NOMO-1 treated with DMSO at 0.1 percent for 48 hours (cell line): ENCODE measurements around the gene TTLL9.

Experiments
- DNase-seq: peaks from one replicate; lab custom pipeline; 2025; ENCODE audit not compliant: unreplicated experiment; lab: John Stamatoyannopoulos, UW

Gene TTLL9

DNA sequence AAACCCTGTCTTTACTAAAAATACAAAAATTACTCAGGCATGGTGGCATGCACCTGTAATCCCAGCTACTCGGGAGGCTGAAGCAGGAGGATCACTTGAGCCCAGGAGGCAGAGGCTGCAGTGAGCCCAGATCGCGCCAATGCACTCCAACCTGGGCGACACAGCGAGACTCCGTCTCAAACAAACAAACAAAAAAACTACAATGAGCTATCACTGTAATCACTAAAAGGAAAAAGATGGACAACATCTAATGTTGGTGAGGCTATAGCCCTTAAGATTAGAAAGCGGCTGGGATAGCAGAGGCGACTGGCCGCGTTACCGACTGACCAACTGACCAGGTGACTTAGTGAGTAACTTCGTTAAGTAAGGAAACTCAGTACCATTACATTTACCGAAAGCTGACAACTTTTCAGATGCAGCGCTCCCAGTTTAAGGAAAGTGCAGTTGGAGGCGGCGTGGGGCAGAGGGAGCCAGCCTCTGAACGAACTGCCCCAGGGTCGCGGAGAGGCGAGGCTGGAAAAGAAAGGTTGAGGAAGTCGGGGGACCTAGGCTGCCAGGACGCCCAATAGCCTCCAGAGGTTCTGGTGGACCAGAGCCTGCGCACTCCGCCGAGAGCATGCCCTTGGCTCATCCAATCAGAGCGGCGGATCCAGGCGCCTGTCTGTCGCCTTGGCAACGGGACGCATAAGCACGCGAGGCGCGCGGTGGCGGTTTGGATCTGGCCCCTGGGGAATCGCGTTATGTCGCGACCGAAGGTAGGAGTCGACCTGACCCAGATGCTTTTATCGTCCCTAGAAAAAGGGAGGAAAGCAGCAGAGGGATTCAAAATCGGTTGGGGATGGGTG lies 8.9 kb downstream of the TTLL9 start:
- peak; percentile 80 for DNase-seq

- no peak for DNase-seq
Measured at GRCh38 chr20:31881945-31882344, 11.5 kb downstream of the TTLL9 start.

DNA sequence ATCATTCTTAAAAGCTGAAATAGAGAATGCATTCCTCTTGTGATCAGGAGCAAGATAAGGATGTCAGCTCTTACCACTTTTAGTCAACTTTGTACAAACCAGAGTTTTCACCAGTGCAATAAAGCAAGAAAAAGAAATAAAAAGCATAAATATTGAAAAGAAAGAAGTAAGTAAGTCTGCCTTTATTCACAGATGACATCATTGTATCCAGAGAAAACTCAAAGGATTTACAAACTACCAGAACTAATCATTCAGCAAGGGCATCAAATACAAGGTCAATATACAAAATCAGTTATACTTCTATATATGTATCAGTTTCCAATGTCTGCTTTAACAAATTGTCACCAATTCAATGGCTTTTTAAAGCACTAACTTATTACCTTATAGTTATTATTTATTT lies 13.4 kb downstream of the TTLL9 start:
- no peak for DNase-seq

DNA sequence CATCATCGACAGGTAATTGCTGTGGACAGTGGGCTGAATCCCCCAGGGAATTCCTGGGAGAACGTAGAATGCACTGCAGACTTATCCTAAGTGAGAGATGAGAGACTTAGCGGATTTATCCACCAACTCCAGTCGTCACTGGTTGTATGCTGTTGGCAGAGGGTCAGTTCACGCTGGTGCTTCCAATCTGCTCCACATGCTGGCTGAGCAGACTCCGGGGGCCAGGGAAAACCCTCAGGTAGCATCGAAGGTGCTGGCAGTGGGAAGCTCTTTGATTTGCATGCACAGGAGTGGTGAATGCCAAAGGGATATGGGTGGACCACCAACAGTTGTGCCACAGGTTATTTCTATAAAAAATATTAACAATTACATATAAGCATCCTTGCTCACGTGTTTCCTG lies 20.2 kb downstream of the TTLL9 start:
- DNase-seq: no peak

- DNase-seq: peak; percentile 95
Measured at GRCh38 chr20:31894980-31895675, 24.7 kb downstream of the TTLL9 start.

- no peak for DNase-seq
Measured at GRCh38 chr20:31896049-31896448, 25.6 kb downstream of the TTLL9 start.

DNA sequence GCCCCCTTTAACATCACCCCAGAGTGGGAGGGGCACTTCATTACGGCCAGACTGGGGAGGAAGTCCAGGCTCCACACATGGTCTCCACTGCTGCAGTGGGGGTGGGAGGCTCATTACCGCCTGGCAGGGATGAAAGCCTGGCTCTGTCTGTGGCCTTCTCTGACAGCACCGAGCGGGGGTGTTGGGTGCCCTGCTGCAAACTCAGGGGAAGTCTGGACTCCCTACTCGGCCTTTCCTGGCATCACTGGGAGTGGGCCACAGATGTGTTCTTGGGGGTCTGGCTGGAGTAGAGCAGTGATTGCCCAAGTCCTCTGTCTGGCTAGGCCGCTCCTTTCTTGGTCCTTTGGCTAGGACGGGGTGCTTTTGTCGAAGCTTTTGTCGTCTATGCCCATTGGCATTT lies 27.1 kb downstream of the TTLL9 start:
- no peak for DNase-seq

- no peak for DNase-seq
Measured at GRCh38 chr20:31901615-31902014, 31.2 kb downstream of the TTLL9 start.

DNA sequence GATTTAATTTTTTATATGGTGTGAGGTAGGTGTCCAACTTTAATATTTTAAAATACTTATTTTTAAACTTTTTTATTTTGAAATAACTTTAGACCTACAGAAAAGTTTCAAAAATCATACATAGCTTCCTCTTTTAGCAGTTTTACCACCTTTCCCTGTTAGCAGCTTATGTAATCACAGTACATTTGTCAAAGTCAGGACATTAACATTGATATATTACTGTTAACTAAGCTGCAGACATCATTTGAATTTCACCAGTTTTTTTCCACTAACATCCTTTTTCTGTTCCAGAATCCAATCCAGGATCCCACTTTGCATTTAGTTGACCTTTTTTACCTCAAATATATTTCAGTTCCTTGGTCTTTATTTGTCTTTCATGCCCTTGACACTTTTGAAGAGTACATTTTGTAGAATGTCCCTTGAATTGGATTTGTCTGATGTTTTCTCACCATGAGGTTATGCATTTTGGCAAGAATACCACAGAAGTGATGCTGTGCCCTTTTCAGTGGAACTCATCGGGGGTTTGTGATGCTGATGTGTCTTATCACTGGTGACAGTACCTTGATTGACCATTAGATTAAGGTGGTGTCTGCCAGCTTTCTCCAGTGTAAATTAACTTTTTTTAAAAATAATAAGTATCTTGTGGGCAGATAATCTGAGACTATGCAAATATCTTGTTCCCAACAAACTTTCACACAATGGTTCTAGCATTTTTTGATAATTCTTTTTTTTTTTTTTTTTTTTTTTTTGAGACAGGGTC lies 33.4 kb downstream of the TTLL9 start:
- DNase-seq: peak; percentile 81

GRCh38 chr20:31906001-31906400 lies 35.6 kb downstream of the TTLL9 start:
- DNase-seq: no peak

GRCh38 chr20:31907046-31907445 lies 36.6 kb downstream of the TTLL9 start:
- no peak for DNase-seq

- DNase-seq: no peak
Measured at GRCh38 chr20:31908016-31908415, 37.6 kb downstream of the TTLL9 start.

GRCh38 chr20:31908424-31908823 lies 38.0 kb downstream of the TTLL9 start:
- no peak for DNase-seq

DNA sequence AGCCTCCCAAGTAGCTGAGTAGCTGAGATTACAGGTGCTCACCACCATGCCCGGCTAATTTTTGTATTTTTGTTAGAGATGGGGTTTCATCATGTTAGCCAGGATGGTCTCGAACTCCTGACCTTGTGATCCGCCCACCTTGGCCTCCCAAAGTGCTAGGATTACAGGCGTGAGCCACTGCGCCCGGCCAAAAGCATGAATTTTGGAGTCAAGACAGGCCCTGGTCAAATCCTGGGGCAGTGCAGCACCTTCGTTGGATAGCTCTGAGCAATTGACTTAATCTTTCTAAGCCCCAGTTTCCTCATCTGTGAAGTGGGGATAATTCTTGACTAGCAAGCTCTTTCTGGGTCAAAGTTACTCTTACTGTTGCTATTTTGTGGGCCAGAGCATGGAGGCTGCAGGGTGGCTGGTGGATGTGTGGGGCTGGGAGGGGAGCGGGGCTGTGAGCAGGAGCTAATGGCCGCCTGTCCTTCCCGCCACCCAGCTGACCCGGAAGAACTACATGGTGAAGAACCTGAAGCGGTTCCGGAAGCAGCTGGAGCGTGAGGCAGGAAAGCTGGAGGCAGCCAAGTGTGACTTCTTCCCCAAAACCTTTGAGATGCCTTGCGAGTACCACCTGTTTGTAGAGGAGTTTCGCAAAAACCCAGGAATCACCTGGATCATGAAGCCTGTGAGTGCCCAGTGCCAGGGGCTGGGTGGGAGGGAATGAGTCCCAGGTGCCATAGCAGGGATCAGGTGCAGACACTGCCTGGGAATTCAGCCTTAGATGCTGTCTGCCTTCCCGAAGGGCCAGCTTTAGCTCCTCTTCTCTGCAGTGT lies 39.0 kb downstream of the TTLL9 start:
- DNase-seq: no peak

- DNase-seq: no peak
Measured at GRCh38 chr20:31910071-31910803, 39.8 kb downstream of the TTLL9 start.

- no peak for DNase-seq
Measured at GRCh38 chr20:31913431-31914157, 43.2 kb downstream of the TTLL9 start.

DNA sequence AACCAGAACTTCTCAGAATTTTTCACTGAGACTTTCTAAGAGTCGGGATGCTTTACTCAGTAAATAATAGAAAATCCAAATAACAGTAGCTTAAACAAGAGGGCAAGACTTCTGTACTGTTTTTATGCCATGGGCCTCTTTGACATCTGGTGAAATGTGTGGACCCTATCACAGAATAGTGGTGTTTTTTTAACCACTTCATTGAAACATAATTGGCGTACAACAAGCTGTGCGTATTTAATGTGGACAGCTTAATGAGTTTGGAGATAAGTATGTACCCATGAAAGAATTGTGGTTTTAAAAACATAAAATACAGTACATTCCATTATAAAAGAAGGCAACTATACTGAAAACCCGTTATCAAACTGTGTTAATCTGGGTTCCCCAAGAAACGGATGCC lies 43.7 kb downstream of the TTLL9 start:
- no peak for DNase-seq

DNA sequence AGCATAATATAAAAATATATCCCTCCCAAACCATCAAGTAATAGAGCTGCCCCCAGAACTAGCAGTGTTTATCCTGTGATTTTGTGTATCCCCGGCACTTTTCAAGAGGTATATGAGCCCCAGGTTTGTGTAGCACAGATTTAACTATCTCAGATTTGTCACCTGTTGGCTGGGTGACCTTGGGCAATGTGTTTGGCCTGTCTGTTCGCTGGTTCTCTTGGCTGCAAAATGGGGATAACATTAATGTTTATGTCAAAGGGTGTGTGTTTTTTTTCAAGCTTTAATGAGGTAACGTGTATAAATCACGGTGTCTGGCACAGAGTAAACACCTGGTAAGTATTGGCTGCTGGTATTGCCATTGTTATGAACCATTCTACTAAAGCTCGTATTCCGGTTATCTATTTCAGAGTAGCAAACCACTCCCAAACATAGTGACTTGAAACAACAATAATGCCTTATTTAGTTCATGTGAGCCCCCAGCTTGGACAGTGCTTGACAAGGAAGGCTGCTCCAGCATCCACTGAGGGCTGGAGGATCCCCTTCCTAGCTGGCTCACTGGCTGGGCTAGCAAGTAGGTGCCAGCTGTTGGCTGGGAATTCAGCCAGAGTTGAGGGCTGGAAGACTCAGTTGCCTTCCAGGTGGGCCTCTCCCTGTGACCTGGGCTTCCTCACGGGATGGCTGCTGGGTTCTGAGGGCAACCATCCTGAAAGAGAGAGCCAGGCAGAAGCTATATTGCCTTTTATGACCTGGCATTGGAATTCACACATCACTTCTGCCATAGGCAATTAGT lies 45.3 kb downstream of the TTLL9 start:
- DNase-seq: no peak

- no peak for DNase-seq
Measured at GRCh38 chr20:31916708-31917107, 46.3 kb downstream of the TTLL9 start.
